GM12864 (cell line): Measurements from ENCODE around the gene ATRIP.
"Not testable (repeated sequence)": the region's sequence is repeated elsewhere in the genome, so short reads cannot be mapped to it uniquely, and the experiment has no call there.

Experiments used
- DNase-seq: peaks from one replicate; pipeline ENCODE4 v3.0.0-alpha.2; 2011; ENCODE audit warnings: low read depth
- H3K4me3 ChIP-seq: 2 replicates; pipeline ENCODE4 v1.5.1; 2011; ENCODE audit warnings: mild to moderate bottlenecking, low read depth, low read length, control low read depth
- CTCF ChIP-seq: IDR thresholded peaks from 2 replicates; pipeline ENCODE4 v1.5.1; 2011; ENCODE audit warnings: low read depth, mild to moderate bottlenecking, moderate library complexity, low read length, control low read depth, inconsistent platforms; ENCODE audit errors: missing control alignments

The ATRIP gene

GRCh38 chr3:48446425-48447193 lies at the start of gene ATRIP:
ATRIP (plus strand) TSS chr3:48446737; CDS start chr3:48446846, 109 bp downstream.
- TF ChIP-seq CTCF: no peak
- no peak for DNase-seq
- peak within 1 kb of the TSS; percentile 87 for H3K4me3 ChIP-seq

DNA sequence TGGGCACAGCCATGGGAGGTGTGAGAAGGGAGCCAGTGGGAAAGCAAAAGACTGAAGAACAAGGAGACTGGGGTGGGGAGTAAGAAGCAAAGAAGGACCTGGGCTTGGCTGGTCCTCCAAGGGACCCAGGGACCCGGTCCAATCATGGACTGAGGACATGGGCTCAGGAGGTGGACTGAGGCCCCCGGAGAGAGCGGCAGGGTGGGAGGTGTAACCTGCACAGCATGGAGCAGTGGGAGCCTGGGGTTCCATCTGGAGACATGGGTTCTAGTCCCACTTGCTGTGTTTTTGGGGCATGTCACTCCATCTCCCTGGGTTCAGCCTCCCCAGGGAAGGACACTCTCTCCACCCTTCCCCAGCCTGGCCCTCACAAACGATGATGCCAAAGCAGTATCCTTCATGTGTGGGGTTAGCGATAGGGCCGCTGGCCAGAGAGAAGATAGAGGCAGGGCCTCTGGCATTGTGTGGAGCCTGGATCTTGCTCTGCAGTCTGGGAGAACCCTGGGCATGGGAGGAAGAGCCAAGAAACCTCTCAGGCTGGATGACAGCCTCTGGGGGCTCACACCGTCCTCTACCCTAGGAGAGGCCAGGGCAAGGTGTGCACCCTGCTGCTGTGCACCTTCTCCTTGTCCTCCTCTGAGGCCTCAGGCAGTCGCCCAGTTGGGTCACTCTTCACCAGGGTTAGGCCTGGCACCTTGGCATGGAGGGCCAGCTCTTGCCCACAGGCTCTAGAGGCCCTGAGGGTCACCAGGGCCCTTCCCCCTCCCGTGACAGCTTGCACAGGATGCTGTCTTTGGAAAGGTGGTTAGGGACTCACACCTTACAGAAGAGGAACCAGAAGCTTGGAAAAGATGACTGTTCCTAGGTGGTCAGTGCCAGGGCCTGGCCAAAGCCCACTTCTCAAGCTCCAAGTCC lies 48.5 kb upstream of the ATRIP start:
- H3K4me3 ChIP-seq: no peak overlapping the region
- TF ChIP-seq CTCF: no peak
- DNase-seq: no peak

- no peak for TF ChIP-seq CTCF
- no peak for DNase-seq
- H3K4me3 ChIP-seq: no peak overlapping the region
Measured at GRCh38 chr3:48398701-48399386, 47.7 kb upstream of the ATRIP start.

DNA sequence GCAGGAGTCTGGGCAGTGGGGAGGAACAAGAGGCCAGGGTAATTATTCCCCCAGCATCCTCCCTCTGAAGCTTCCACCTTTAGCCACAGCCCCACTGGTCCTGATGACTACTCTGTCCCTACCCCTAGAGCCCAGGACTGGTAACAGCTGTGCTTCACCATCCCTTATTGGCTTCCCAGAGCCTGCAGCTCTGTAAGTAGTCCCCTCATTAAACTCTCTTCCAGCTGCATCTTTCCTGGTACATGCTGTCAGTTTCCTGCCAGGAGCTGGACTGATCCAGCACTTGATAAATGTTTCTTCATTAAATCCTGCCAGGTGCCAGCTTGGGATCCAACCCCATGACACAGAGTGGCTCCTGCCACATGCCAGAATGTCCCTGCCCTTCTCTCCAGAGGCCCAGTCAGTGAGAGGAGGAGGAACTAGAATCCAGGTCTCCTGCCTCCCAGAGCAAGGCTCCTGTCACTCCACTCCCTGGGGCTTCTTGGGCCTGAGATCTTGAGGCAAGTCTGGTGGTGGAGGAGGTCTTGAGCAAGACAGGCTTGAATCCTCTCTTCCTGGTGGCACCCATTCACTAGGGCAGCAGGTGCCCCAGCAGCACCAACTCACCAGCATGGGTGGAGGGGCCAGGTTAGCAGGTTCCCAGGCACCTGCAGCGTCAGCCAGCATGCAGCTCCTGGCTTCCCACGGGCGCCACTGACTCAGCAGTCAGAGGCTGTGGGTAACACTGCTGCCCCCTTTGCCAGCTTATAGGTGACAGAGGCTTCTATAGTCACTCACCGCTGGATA lies 47.0 kb upstream of the ATRIP start:
- no peak overlapping the region for H3K4me3 ChIP-seq
- DNase-seq: no peak
- TF ChIP-seq CTCF: no peak

GRCh38 chr3:48400824-48401433 lies 45.6 kb upstream of the ATRIP start:
- DNase-seq: peak; percentile 30
- no peak overlapping the region for H3K4me3 ChIP-seq
- peak; percentile 79 for TF ChIP-seq CTCF

DNA sequence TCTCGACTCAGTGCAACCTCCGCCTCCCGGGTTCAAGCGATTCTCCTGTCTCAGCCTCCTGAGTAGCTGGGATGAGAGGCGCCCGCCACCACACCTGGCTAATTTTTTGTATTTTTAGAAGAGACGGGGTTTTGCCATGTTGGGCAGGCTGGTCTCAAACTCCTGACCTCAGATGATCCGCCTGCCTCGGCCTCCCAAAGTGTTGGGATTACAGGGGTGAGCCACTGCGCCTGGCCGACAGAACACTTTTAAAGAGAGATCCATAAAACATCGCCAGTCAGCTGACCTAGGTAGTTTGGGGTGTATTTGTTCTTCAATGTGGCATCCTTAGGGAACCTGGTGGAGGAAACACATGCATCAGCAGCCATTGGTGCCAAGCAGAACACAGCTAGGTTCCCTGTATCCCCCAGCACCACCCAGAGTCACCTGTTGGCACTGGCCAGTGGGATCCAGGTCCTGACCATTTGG lies 45.1 kb upstream of the ATRIP start:
- not testable (repeated sequence) for H3K4me3 ChIP-seq, DNase-seq
